Lower lobe of right lung (tissue), 2 donors: ENCODE measurements around the gene SYT15. TPM values are rescaled to one million over a fixed set of nuclear protein-coding genes. Genes with fewer than 3 reads are reported as not detected.
A peak's percentile ranks its signal among the peaks of the same experiment; 100 is the strongest.

Experiments
- ATAC-seq, 2 donors: fragments of 200-7000 bp; cut with Tn5 transposase; one replicate each; pipeline ENCODE4 v1.9.1; 2020 to 2022; ENCODE audit warnings: mild to moderate bottlenecking in 2 of 2, moderate library complexity in 2 of 2
- DNase-seq: peaks from one replicate; pipeline ENCODE4 v3.0.0-alpha.2; 2020
- H3K27ac ChIP-seq: fragments of 200-600 bp; one replicate; pipeline ENCODE4 v1.8.0; 2022
- H3K27me3 ChIP-seq: fragments of 200-600 bp; one replicate; pipeline ENCODE4 v1.8.0; 2022; ENCODE audit warnings: low read depth
- H3K36me3 ChIP-seq: fragments of 200-600 bp; one replicate; pipeline ENCODE4 v1.8.0; 2022; ENCODE audit warnings: mild to moderate bottlenecking
- H3K4me1 ChIP-seq: fragments of 200-600 bp; one replicate; pipeline ENCODE4 v1.8.0; 2022
- H3K4me3 ChIP-seq: fragments of 200-600 bp; one replicate; pipeline ENCODE4 v1.8.0; 2022; ENCODE audit warnings: mild to moderate bottlenecking
- H3K9me3 ChIP-seq: fragments of 200-600 bp; one replicate; pipeline ENCODE4 v1.8.0; 2022
- CTCF ChIP-seq: fragments of 200-600 bp; IDR thresholded peaks from one replicate; pipeline ENCODE4 v1.8.0; 2022; ENCODE audit warnings: antibody characterized with exemption, mild to moderate bottlenecking
- intact Hi-C: fragments of 100-400 bp; cut with DNase I; formaldehyde crosslinking; loops from one replicate; pipeline ENCODE4 v1.11.0; 2022
- total RNA-seq: library from RNA; stranded (reverse); fragmentation: NEBNext Ultra II Directional; extraction: Animal tissue kit (Norgen Biotek cat#: 25700); gene quantifications from one replicate; pipeline ENCODE4 v1.2.1, GENCODE V29; 2021
- donor health status: DM: no; HTN: yes; CAD: no; lungs with severe emphysema.

Gene SYT15
- total RNA-seq, 1 donor from 2014 or later, result 34.5 TPM

GRCh38 chr10:46536781-46537180 lies 42.1 kb upstream of the SYT15 start:
- no peaks in the 10 kb centered on the region for H3K36me3 ChIP-seq
- H3K27ac ChIP-seq, result no peak overlapping the region
- ATAC-seq, result no peak
- peaks cover 13% of the 10 kb centered on the region for H3K4me1 ChIP-seq
- no peak for TF ChIP-seq CTCF
- H3K4me3 ChIP-seq, result no peak overlapping the region
- intact Hi-C loops, result no loop called here
- H3K27me3 ChIP-seq, result peaks cover 17% of the 10 kb centered on the region
- DNase-seq, result no peak
- no peaks in the 10 kb centered on the region for H3K9me3 ChIP-seq

- H3K4me3 ChIP-seq, result no peak overlapping the region
- intact Hi-C loops, result no loop called here
- DNase-seq (no peak), ATAC-seq (no peak)
- peaks cover 17% of the 10 kb centered on the region for H3K27me3 ChIP-seq
- peaks cover 13% of the 10 kb centered on the region for H3K4me1 ChIP-seq
- H3K27ac ChIP-seq, result no peak overlapping the region
- H3K36me3 ChIP-seq, result no peaks in the 10 kb centered on the region
- H3K9me3 ChIP-seq, result no peaks in the 10 kb centered on the region
- no peak for TF ChIP-seq CTCF
Measured at GRCh38 chr10:46537309-46537708, 41.6 kb upstream of the SYT15 start.

DNA sequence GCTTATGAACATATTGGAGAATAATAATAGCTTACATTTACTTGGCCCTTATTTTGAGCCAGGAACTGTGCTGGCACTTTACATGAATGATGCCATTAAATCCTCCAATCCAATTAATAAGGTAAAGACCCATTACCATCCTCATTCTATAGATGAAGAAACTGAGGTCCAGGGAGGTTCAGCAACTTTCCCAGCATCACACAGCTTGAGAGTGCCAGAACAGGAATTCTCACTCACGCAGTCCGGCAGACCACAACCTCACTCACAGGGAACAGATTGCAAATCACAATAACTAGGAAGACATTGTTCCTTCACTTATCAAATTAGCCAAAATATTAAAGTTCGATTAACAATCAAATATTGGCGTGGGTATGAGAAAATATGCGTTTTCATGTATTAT lies 40.8 kb upstream of the SYT15 start:
- intact Hi-C loops, result no loop called here
- ATAC-seq, result no peak
- peaks cover 13% of the 10 kb centered on the region for H3K4me1 ChIP-seq

DNA sequence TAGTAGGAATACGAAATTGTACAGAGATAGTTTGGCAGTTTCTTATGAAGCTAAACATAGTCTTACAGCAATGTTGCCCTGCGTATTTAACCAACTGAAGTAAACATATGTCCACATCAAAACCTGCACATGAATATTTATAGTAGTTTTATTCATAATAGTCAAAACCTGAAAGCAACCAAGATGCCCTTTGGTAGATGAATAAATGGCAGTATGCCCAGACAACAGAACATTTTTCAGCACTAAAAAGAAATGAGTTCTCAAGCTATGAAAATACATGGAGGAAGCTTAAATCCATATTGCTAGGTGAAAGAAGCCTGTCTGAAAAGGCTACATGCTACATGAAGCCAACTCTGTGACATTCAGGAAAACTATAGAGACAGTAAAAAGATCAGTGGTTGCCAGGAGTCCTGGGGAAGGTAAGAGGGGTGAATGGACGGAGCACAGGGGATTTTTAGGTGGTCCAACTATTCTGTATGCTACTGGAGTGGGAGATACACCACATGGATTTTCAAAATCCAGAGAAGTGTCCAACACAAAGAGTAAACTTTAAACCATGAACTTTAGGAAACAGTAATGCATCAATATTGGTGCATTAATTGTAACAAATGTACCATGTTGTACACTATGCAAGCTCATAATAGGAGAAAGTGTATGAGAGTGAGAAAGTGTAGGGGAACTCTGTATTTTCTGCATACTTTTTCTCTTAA lies 40.1 kb upstream of the SYT15 start:
- Histone ChIP-seq H3K27ac (no peak overlapping the region), H3K4me3 (no peak overlapping the region), H3K9me3 (no peaks in the 10 kb centered on the region), H3K4me1 (peaks cover 13% of the 10 kb centered on the region), H3K36me3 (no peaks in the 10 kb centered on the region), H3K27me3 (peaks cover 17% of the 10 kb centered on the region)
- ATAC-seq (no peak), DNase-seq (no peak)
- TF ChIP-seq CTCF, result no peak
- intact Hi-C loops, result no loop called here

More for the DNA sequence above, 40.8 kb upstream of the SYT15 start:
- no peak for DNase-seq
- no peaks in the 10 kb centered on the region for H3K36me3 ChIP-seq
- H3K27ac ChIP-seq, result no peak overlapping the region
- peaks cover 17% of the 10 kb centered on the region for H3K27me3 ChIP-seq
- H3K4me3 ChIP-seq, result no peak overlapping the region
- TF ChIP-seq CTCF, result no peak
- H3K9me3 ChIP-seq, result no peaks in the 10 kb centered on the region

DNA sequence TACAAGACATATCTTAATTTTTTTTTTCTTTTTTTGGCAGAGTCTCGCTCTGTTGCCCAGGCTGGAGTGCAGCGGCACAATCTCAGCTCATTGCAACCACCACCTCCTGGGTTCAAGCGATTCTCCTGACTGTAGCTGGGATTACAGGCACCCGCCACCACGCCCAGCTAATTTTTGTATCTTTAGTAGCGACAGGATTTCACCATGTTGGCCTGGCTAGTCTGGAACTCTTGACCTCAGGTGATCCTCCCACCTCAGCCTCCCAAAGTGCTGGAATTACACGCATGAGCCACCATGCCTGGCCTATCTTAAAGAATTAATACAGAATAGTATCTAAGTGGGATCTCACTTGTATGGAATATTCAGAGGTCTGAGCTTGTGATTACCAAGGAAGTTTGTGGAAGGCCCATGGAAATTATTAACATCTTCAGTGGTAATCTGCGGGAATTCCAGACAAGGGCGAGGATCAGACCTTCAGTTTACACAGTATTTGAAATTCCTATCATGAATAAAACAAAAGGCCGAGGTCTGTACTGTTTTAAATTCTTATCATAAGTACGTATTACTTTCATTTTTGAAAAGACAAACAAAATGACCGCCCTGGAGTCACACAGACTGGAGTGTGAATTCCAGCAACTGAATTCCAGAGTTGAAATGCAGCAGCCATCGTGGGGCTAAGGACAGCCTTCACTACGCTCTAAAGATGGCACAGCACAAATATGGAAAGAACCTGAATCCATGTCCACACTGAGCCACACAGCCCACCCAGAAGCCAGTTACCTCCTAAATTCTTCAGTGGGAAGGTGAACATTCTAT lies 39.1 kb upstream of the SYT15 start:
- Histone ChIP-seq H3K27ac (peak overlapping the region; percentile 71), H3K36me3 (no peaks in the 10 kb centered on the region), H3K9me3 (no peaks in the 10 kb centered on the region), H3K4me3 (no peak overlapping the region), H3K27me3 (peaks cover 17% of the 10 kb centered on the region), H3K4me1 (peaks cover 20% of the 10 kb centered on the region)
- ATAC-seq (peak; percentile 57 to 81), DNase-seq (peak; percentile 48)
- TF ChIP-seq CTCF, result no peak
- intact Hi-C loops, result no loop called here
